ENCODE results near the gene CRACR2B.
A peak's percentile ranks its signal among the peaks of the same experiment; 100 is the strongest.

CRACR2B gene

DNA sequence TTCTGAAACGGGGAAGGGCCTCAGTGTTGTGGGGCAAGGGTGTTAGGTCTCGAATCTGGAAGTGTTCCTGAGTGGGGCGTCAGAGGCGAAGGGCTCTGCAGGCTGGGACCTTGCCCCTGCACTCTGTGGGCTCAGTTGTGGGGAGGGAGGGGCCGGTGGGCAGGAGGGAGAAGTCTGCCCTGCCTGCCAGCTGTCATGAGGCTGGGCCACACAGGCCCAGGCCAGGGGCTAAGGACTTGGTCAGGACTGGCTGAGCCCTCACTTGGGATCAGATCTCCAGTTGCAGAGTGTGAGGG lies at the start of gene CRACR2B:
CRACR2B (plus strand) TSS at position 23 of the 296 bp plus-strand sequence. CDS start 689 bp downstream, outside the sequence.
- no peak for DNase-seq (ENCODE audit: low read depth in 2 of 2)

- no peak for DNase-seq (ENCODE audit: low read depth in 2 of 2)
Measured at GRCh38 chr11:778976-779954, 48.5 kb upstream of the CRACR2B start.

DNA sequence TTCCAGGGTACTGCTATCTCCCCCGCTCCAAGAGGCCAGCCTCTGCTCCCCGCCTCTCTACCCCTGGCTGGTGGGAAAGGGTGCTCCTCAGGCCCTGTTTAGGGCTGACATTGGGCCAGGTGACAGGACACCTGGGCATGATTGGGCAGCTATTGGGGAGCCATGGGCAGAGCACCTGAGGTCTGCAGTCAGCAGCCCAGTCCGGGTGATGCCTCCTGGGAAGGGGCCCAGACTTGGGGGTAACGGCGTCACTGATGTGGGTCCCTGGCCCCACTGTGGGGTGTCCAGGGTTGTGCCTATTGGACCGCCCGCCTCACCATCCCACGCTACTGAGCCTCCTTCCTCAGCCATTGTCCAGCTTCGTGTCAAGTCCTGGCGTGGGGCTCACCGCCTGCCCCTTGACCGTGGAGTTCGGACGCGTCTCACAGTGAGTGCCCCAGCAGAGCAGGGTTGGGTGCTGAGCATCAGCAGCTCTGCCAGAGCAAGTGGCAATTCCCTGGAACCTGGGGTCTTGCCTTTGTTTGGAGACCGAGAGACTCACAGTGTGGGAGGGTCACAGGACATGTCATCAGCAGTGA lies 47.7 kb upstream of the CRACR2B start:
- no peak for DNase-seq (ENCODE audit: low read depth in 2 of 2)

GRCh38 chr11:782264-783174 lies 45.2 kb upstream of the CRACR2B start:
- DNase-seq (ENCODE audit: low read depth in 2 of 2) = no peak

- no peak for DNase-seq (ENCODE audit: low read depth in 2 of 2)
Measured at GRCh38 chr11:783581-784015, 44.1 kb upstream of the CRACR2B start.

- DNase-seq (ENCODE audit: low read depth in 2 of 2) = no peak
Measured at GRCh38 chr11:786235-787083, 41.3 kb upstream of the CRACR2B start.

GRCh38 chr11:787084-787675 lies 40.5 kb upstream of the CRACR2B start:
- DNase-seq (ENCODE audit: low read depth in 2 of 2) = no peak

GRCh38 chr11:788009-788640 lies 39.6 kb upstream of the CRACR2B start:
- no peak for DNase-seq (ENCODE audit: low read depth in 2 of 2)

- no peak for DNase-seq (ENCODE audit: low read depth in 2 of 2)
Measured at GRCh38 chr11:788953-789940, 38.5 kb upstream of the CRACR2B start.

- peak in 1 of 2 donors; percentile 52 for DNase-seq (ENCODE audit: low read depth in 2 of 2)
Measured at GRCh38 chr11:789943-790342, 37.8 kb upstream of the CRACR2B start, which contains the start of gene CEND1. CEND1 (minus strand) TSS chr11:790090; CDS start chr11:788576, 1,514 bp downstream.

GRCh38 chr11:790721-791564 lies 36.8 kb upstream of the CRACR2B start:
- no peak for DNase-seq (ENCODE audit: low read depth in 2 of 2)

DNA sequence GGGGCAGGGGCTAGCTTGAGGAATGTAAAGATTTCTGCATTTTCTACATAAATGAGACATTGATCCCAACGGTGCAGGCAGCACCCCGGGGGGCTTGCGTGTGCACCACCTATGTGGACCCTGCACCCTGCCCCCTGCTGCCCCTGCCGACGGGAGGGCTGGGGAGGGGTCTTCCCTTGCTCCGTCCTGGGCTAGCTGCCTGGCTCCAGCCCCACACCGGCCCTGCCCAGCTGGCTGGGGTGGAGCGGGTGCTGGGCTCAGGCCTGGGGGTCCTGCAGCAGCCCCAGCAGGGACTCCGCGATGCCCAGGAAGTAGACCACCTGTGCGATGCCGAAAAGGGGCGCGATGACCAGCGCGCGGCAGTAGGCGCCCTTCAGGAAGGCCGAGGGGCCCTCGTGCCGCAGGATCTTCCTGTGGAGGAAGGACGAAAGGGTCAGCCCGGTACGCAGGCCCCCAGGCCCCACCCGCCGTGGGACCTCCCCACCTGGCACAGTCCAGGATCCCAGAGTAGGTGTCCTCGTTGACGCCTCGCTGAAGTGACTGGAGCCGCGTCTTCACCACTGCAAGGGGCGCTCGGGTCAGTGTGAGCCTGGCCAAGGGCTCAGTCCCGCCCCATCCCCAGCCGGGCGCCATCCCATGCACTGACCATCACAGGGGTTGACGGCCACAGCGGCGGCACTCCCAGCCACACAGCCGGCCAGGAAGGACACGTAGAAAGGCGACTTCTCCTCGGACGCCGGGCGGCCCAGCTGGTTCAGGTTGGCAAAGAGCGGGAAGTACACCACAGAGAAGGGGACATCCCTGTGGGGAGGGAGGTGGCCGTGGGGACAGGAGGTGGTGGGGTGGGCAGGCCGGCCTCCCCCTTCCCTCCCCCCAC lies 35.8 kb upstream of the CRACR2B start:
- DNase-seq (ENCODE audit: low read depth in 2 of 2) = no peak

- DNase-seq (ENCODE audit: low read depth in 2 of 2) = no peak
Measured at GRCh38 chr11:792535-792821, 35.2 kb upstream of the CRACR2B start.

DNA sequence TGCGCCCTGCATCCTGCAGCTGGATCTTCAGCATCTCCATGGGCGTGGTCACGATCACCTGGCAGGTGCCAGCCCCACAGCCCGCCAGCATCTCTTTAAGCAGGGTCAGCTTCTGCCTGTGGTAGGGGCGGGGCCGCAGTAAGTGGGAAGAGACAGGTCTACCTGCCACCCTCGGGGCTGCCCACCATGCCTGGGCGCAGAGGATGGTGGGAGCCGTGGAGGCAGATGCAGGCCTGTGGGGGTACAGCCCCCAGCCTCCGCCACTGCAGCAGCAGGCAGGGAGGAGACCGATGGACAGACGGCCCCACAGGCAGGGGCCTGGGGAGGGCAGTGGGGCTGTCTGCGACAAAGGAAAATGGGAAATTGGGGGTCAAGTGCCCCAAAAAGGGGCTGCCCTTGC lies 34.8 kb upstream of the CRACR2B start:
- DNase-seq (ENCODE audit: low read depth in 2 of 2) = no peak

DNA sequence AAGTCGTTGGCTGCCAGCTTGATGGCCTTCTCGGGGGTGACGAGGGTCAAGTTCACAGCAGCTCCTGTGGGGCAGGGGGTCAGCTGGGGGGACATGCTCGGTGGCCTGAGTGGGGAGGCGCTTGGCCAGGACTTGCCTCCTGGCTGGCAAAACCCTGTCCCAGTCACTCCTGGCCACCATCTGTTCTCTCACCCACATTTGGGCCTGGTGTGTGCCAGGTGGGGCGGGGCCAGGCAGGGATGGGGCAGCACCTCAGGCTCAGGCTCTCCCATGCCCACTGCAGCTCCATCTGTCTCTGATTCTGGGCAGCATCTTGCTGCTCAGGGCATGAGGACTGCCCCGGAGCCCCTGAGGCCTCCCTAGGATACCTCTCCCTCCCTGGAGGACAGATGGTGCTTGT lies 34.2 kb upstream of the CRACR2B start:
- no peak for DNase-seq (ENCODE audit: low read depth in 2 of 2)

DNA sequence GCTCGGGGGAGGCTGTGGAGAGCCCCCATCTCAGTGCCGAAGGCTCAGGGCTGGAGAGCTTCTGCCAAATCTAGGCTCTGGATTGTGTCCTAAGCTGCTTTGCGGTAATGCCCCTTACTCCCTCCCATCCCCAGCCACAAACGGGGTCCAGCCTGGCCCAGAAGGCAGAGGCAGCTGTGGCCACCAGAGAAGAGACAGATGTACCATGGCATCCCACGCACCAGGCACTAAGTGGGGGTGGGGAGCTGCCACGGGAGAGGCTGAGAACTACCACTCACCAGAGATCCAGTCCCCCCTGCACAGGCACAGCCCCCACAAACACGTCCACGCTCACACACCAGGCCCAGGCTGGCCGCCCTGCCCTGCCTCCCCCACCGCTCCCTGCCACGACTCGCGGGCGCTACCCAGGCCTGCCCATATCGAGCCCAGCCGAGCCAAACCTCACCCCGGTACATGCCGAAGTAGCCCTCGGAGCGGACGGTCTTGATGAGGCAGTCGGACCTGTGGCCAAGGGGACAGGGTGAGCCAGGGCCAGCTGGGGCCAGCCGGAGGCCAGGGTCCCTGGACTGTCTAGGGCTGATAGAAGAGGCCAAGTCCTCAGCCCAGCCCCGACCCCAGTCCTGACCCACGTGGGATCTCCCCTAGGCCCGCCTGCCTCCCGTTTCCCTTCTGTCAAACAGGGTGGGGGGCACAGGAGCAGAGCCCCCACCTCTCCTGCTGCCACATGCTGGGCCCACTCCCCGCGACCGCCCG lies 33.5 kb upstream of the CRACR2B start:
- DNase-seq (ENCODE audit: low read depth in 2 of 2) = no peak
